GDM1 (cell line): ENCODE measurements around the gene GRM4.
"Not testable (repeated sequence)": the region's sequence is repeated elsewhere in the genome, so short reads cannot be mapped to it uniquely, and the experiment has no call there.

Experiments used
- DNase-seq: peaks from one replicate; lab custom pipeline; 2025; lab: John Stamatoyannopoulos, UW

Gene GRM4

GRCh38 chr6:34043359-34043758, 102.5 kb downstream of the GRM4 start:
- no peak for DNase-seq

GRCh38 chr6:34041998-34042397, 103.9 kb downstream of the GRM4 start:
- DNase-seq = not testable (repeated sequence)

- no peak for DNase-seq
Measured at GRCh38 chr6:34041385-34041784, 104.5 kb downstream of the GRM4 start.

GRCh38 chr6:34039943-34040342, 105.9 kb downstream of the GRM4 start:
- no peak for DNase-seq

- DNase-seq = no peak
Measured at GRCh38 chr6:34037151-34037550, 108.7 kb downstream of the GRM4 start.

GRCh38 chr6:34036357-34037069, 109.4 kb downstream of the GRM4 start:
- no peak for DNase-seq

GRCh38 chr6:34035704-34036356, 110.1 kb downstream of the GRM4 start:
- no peak for DNase-seq

GRCh38 chr6:34035161-34035560, 110.7 kb downstream of the GRM4 start:
- DNase-seq = no peak

- DNase-seq = no peak
Measured at GRCh38 chr6:34032856-34033255, 113.0 kb downstream of the GRM4 start.

- DNase-seq = no peak
Measured at GRCh38 chr6:34031625-34032383, 114.1 kb downstream of the GRM4 start.

- DNase-seq = peak; percentile 29
Measured at GRCh38 chr6:34030831-34031624, 114.9 kb downstream of the GRM4 start.

GRCh38 chr6:34029489-34030280, 116.2 kb downstream of the GRM4 start:
- no peak for DNase-seq

GRCh38 chr6:34028691-34029360, 117.1 kb downstream of the GRM4 start:
- no peak for DNase-seq

GRCh38 chr6:34027939-34028441, 117.9 kb downstream of the GRM4 start:
- no peak for DNase-seq

GRCh38 chr6:34027445-34027936, 118.4 kb downstream of the GRM4 start:
- DNase-seq = peak; percentile 58

GRCh38 chr6:34025861-34026260, 120.0 kb downstream of the GRM4 start:
- DNase-seq = no peak

- DNase-seq = no peak
Measured at GRCh38 chr6:34025112-34025807, 120.6 kb downstream of the GRM4 start.

GRCh38 chr6:34022873-34023255, 123.0 kb downstream of the GRM4 start:
- DNase-seq = no peak

- DNase-seq = no peak
Measured at GRCh38 chr6:34022250-34022872, 123.5 kb downstream of the GRM4 start.
